Liver (tissue), 3 donors: ENCODE measurements around the gene PBX4.

Experiments used
- CTCF ChIP-seq: fragments of 150-350 bp; IDR thresholded peaks from 2 replicates; pipeline ENCODE4 v1.5.1; 2017; ENCODE audit warnings: improper control_type of control experiment, low read depth, low read length; ENCODE audit not compliant: missing input control
- FOXA1 ChIP-seq: IDR thresholded peaks from 2 replicates; pipeline ENCODE4 v1.6.1; 2016; ENCODE audit warnings: antibody characterized with exemption
- RAD21 ChIP-seq, 2 donors: IDR thresholded peaks; 2 replicates each; pipeline ENCODE4 v1.6.1; 2016; ENCODE audit warnings: antibody characterized with exemption in 2 of 2, mild to moderate bottlenecking in 2 of 2
- donor health status: healthy.
- donor health status: healthy.

DNA sequence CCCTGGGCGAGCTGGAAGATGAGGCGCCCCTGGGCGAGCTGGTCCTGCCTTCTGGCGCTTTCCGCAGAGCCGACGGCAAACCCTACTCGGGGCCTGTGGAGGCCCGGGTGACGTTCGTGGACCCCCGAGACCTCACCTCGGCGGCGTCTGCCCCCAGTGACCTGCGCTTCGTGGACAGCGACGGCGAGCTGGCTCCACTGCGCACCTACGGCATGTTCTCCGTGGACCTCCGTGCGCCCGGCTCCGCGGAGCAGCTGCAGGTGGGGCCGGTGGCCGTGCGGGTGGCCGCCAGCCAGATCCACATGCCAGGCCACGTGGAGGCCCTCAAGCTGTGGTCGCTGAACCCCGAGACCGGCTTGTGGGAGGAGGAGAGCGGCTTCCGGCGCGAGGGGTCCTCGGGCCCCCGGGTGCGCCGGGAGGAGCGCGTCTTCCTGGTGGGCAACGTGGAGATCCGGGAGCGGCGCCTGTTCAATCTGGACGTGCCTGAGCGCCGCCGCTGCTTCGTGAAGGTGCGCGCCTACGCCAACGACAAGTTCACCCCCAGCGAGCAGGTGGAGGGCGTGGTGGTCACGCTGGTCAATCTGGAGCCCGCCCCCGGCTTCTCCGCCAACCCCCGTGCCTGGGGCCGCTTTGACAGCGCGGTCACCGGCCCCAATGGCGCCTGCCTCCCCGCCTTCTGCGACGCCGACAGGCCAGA, 74.1 kb downstream of the PBX4 start:
- TF ChIP-seq RAD21 (IDR thresholded peaks at IDR 0.05) (no peak), CTCF (no peak), FOXA1 (no peak)
